A673 (cell line): Measurements from ENCODE around the gene METRNL. TPM values are rescaled to one million over a fixed set of nuclear protein-coding genes. Genes with fewer than 3 reads are reported as not detected.
"Not testable (repeated sequence)": the region's sequence is repeated elsewhere in the genome, so short reads cannot be mapped to it uniquely, and the experiment has no call there.

Experiments used
- BruUV-seq: library from RNA; stranded (reverse); fragments of 400-500 nt; replicated peaks from 2 replicates; lab custom pipeline; 2021; lab: Mats Ljungman, UMichigan
- CTCF ChIA-PET: fragments of 300-600 bp; sonication (Branson Sonifier 250); formaldehyde crosslinking; loops from one replicate; lab custom pipeline; 2022; ENCODE audit warnings: antibody characterized with exemption; lab: Charles Lee
- POLR2A ChIA-PET: fragments of 300-600 bp; sonication (Branson Sonifier 250); formaldehyde crosslinking; loops from one replicate; lab custom pipeline; 2022; ENCODE audit warnings: antibody characterized with exemption; ENCODE audit not compliant: low non-redundant PET; lab: Charles Lee
- DNase-seq: peaks from one replicate; pipeline ENCODE4 v3.0.0-alpha.2; 2015; ENCODE audit warnings: low spot score
- H3K27ac ChIP-seq: fragments of 200-600 bp; sonication (generic); 2 replicates; pipeline ENCODE4 v1.5.1; 2016; ENCODE audit warnings: mixed run types, low read depth, mild to moderate bottlenecking, mixed read lengths, antibody characterized with exemption, low read length; ENCODE audit not compliant: poor library complexity, severe bottlenecking
- H3K27me3 ChIP-seq: fragments of 200-600 bp; sonication (generic); replicated peaks from 2 replicates; pipeline ENCODE4 v1.6.1; 2017; ENCODE audit warnings: mixed run types, low read depth, mild to moderate bottlenecking, mixed read lengths, antibody characterized with exemption, low read length; ENCODE audit not compliant: insufficient read depth, poor library complexity
- H3K36me3 ChIP-seq: fragments of 200-600 bp; sonication (generic); 2 replicates; pipeline ENCODE4 v1.6.1; 2016; ENCODE audit warnings: mixed run types, mild to moderate bottlenecking, mixed read lengths, antibody characterized with exemption, low read length; ENCODE audit not compliant: insufficient read depth, poor library complexity, severe bottlenecking
- H3K4me1 ChIP-seq: fragments of 200-600 bp; sonication (generic); 2 replicates; pipeline ENCODE4 v1.6.1; 2017; ENCODE audit warnings: mixed run types, mild to moderate bottlenecking, mixed read lengths, antibody characterized with exemption, low read length; ENCODE audit not compliant: insufficient read depth, poor library complexity, severe bottlenecking
- H3K4me3 ChIP-seq: fragments of 200-600 bp; sonication (generic); 2 replicates; pipeline ENCODE4 v1.5.1; 2016; ENCODE audit warnings: low read depth, mixed run types, mild to moderate bottlenecking, mixed read lengths, low read length; ENCODE audit not compliant: poor library complexity, severe bottlenecking
- H3K9me3 ChIP-seq: fragments of 200-600 bp; sonication (generic); 2 replicates; pipeline ENCODE4 v1.6.1; 2016; ENCODE audit warnings: mixed run types, low read depth, mild to moderate bottlenecking, mixed read lengths, antibody characterized with exemption, low read length; ENCODE audit not compliant: poor library complexity, severe bottlenecking
- EZH2 ChIP-seq: fragments of 200-600 bp; sonication (generic); IDR thresholded peaks from 2 replicates; pipeline ENCODE4 v1.6.1; 2017; ENCODE audit warnings: borderline replicate concordance, low read depth, mild to moderate bottlenecking, mixed read lengths, antibody characterized with exemption, low read length; ENCODE audit not compliant: poor library complexity, severe bottlenecking
- intact Hi-C: fragments of 100-400 bp; cut with micrococcal nuclease; formaldehyde crosslinking; loops from one replicate; pipeline ENCODE4 v1.10.0; 2022; ENCODE audit not compliant: unreplicated experiment
- total RNA-seq: library from RNA; stranded (reverse); gene quantifications from 2 replicates; pipeline ENCODE4 v1.2.3, GENCODE V29; 2021
- TF ChIP-seq, protein P1 (sequence below): fragments of 300-800, 200-600 bp; sonication (generic); conservative IDR thresholded peaks from 2 replicates; pipeline ENCODE4 v1.5.1; 2017; ENCODE audit warnings: low read depth, mild to moderate bottlenecking, antibody characterized with exemption, low read length, moderate library complexity, mixed read lengths

METRNL gene
- total RNA-seq, 1 experiment from 2014 or later = 16.5 TPM

DNA sequence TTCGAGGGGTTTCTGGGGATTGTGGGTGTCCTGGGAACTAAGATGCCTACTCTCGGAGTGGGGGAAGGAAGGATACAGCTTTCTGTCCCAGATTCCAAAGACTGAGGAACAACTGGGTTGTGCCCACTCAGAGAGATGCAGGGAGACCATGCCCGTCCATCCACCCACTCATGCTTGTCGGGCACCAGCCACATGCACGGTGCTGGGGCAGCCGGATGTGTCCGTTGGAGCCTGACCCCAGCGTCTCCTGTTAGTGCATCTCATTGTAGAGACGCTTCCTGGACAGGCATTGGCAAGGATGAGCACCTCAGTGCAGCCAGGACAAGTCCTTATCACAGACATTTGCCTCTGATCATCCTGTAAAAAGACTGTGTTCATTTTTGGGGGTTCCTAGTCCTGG is 58.1 kb downstream of the METRNL start:
- CTCF ChIA-PET = no interaction called here

DNA sequence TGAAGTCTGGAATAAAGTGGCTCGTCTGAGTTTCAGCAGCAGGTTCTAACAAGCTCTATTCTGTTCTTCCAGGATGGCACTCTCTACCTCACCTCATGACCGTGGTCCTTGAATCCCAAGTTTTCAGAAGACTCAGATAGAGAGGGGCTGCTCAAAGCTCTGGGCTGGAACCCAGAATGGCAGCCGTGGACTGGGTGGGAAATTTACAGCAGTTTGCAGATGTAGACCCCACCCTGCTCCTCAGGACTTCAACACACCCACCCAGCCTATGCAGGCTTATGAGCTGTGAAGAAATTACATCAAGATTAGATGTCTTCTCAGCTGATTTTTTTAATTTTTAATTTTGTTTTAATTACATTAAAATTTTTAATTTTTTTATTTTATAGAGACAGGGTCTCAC is 59.4 kb downstream of the METRNL start:
- Histone ChIP-seq H3K4me3 (no peak overlapping the region), H3K27ac (no peak overlapping the region), H3K27me3 (no peaks in the 10 kb centered on the region), H3K4me1 (no peaks in the 10 kb centered on the region), H3K9me3 (peaks cover 13% of the 10 kb centered on the region), H3K36me3 (no peaks in the 10 kb centered on the region)
- CTCF ChIA-PET = no interaction called here
- TF ChIP-seq EZH2 = no peak
- TF ChIP-seq, protein P1, sequence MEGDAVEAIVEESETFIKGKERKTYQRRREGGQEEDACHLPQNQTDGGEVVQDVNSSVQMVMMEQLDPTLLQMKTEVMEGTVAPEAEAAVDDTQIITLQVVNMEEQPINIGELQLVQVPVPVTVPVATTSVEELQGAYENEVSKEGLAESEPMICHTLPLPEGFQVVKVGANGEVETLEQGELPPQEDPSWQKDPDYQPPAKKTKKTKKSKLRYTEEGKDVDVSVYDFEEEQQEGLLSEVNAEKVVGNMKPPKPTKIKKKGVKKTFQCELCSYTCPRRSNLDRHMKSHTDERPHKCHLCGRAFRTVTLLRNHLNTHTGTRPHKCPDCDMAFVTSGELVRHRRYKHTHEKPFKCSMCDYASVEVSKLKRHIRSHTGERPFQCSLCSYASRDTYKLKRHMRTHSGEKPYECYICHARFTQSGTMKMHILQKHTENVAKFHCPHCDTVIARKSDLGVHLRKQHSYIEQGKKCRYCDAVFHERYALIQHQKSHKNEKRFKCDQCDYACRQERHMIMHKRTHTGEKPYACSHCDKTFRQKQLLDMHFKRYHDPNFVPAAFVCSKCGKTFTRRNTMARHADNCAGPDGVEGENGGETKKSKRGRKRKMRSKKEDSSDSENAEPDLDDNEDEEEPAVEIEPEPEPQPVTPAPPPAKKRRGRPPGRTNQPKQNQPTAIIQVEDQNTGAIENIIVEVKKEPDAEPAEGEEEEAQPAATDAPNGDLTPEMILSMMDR = no peak
- POLR2A ChIA-PET = interaction anchor here (0.7 kb wide), 1 partner anchor 1837 kb away, joined by 3 read pairs; no protein-coding TSS in a partner anchor
- intact Hi-C loops = no loop called here
- no TSS peak for BruUV-seq
- DNase-seq = no peak

More for the DNA sequence above, 58.1 kb downstream of the METRNL start:
- H3K36me3 ChIP-seq = no peaks in the 10 kb centered on the region
- no peaks in the 10 kb centered on the region for H3K4me1 ChIP-seq
- H3K9me3 ChIP-seq = peaks cover 6% of the 10 kb centered on the region
- DNase-seq = no peak
- BruUV-seq = no TSS peak
- intact Hi-C loops = no loop called here
- TF ChIP-seq, protein P1 = no peak
- TF ChIP-seq EZH2 = no peak
- no peak overlapping the region for H3K27ac ChIP-seq
- POLR2A ChIA-PET = no interaction called here
- H3K4me3 ChIP-seq = no peak overlapping the region
- no peaks in the 10 kb centered on the region for H3K27me3 ChIP-seq

DNA sequence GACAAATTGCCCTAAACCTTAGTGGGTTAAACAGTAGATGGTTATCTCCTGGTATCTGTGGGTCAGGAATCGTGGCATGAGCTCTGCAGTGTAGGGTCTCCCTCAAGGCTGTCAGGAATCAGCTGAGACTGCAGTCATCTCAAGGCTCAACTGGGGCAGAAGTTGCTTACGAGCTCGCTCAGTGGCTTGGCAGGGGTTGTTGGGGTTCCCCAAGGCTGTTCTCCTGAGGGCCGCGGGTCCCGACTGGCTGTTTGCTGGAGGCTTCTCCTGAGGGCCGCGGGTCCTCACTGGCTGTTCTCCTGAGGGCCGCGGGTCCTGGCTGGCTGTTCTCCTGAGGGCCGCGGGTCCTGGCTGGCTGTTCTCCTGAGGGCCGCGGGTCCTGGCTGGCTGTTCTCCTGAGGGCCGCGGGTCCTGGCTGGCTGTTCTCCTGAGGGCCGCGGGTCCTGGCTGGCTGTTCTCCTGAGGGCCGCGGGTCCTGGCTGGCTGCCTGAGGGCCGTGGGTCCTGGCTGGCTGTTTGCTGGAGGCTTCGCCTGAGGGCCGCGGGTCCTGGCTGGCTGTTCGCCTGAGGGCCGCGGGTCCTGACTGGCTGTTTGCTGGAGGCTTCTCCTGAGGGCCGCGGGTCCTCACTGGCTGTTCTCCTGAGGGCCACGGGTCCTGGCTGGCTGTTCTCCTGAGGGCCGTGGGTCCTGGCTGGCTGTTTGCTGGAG is 60.3 kb downstream of the METRNL start:
- H3K27ac ChIP-seq, POLR2A ChIA-PET, H3K27me3 ChIP-seq, H3K4me1 ChIP-seq, intact Hi-C loops, BruUV-seq, CTCF ChIA-PET, H3K36me3 ChIP-seq, DNase-seq, H3K4me3 ChIP-seq: not testable (repeated sequence)
- peaks cover 13% of the 10 kb centered on the region for H3K9me3 ChIP-seq

DNA sequence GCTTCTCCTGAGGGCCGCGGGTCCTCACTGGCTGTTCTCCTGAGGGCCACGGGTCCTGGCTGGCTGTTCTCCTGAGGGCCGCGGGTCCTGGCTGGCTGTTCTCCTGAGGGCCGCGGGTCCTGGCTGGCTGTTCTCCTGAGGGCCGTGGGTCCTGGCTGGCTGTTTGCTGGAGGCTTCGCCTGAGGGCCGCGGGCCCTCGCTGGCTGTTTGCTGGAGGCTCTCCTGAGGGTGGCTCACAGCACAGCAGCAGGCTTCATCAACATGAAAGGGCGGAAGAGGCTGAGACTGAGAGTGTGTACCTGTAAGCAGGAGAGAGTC is 60.8 kb downstream of the METRNL start:
- H3K36me3 ChIP-seq, H3K4me1 ChIP-seq, H3K4me3 ChIP-seq, DNase-seq, H3K27me3 ChIP-seq, POLR2A ChIA-PET, H3K27ac ChIP-seq, BruUV-seq, CTCF ChIA-PET, intact Hi-C loops: not testable (repeated sequence)
- peaks cover 13% of the 10 kb centered on the region for H3K9me3 ChIP-seq
